HG03095 (cell line): Measurements from ENCODE around the gene CPNE8.

Experiments
- ATAC-seq: cut with Tn5 transposase; IDR thresholded peaks from one replicate; pipeline ENCODE4 v1.9.1; 2021; ENCODE audit warnings: moderate library complexity; ENCODE audit not compliant: unreplicated experiment

The CPNE8 gene

GRCh38 chr12:38905480-38906351 is at the start of gene CPNE8:
Gene CPNE8, minus strand, starts transcription at chr12:38905591. Its CDS starts 57 bp downstream, at chr12:38905534.
- peak; percentile 35 for ATAC-seq

- ATAC-seq, result no peak
Measured at GRCh38 chr12:38954238-38954873, 49.0 kb upstream of the CPNE8 start.

GRCh38 chr12:38949363-38949762 is 44.0 kb upstream of the CPNE8 start:
- ATAC-seq, result no peak

GRCh38 chr12:38934686-38935085 is 29.3 kb upstream of the CPNE8 start:
- no peak for ATAC-seq

GRCh38 chr12:38934078-38934584 is 28.7 kb upstream of the CPNE8 start:
- no peak for ATAC-seq

- ATAC-seq, result no peak
Measured at GRCh38 chr12:38932320-38932719, 26.9 kb upstream of the CPNE8 start.

GRCh38 chr12:38931461-38931860 is 26.1 kb upstream of the CPNE8 start:
- ATAC-seq, result no peak

- ATAC-seq, result no peak
Measured at GRCh38 chr12:38930990-38931389, 25.6 kb upstream of the CPNE8 start.

GRCh38 chr12:38926501-38926900 is 21.1 kb upstream of the CPNE8 start:
- ATAC-seq, result no peak

GRCh38 chr12:38921025-38921677 is 15.8 kb upstream of the CPNE8 start:
- peak; percentile 81 for ATAC-seq

GRCh38 chr12:38919191-38919590 is 13.8 kb upstream of the CPNE8 start:
- no peak for ATAC-seq

- no peak for ATAC-seq
Measured at GRCh38 chr12:38915429-38916182, 10.2 kb upstream of the CPNE8 start.

GRCh38 chr12:38912116-38912515 is 6.7 kb upstream of the CPNE8 start:
- ATAC-seq, result no peak

GRCh38 chr12:38911611-38912010 is 6.2 kb upstream of the CPNE8 start:
- ATAC-seq, result no peak

GRCh38 chr12:38907201-38907923 is 2.0 kb upstream of the CPNE8 start:
- ATAC-seq, result no peak

- peak; percentile 64 for ATAC-seq
Measured at GRCh38 chr12:38906482-38907200, 1.2 kb upstream of the CPNE8 start.

- peak; percentile 59 for ATAC-seq
Measured at GRCh38 chr12:38904537-38905479, 583 bp downstream of the CPNE8 start.

GRCh38 chr12:38903596-38903995 is 1.8 kb downstream of the CPNE8 start:
- ATAC-seq, result no peak
